AG04449 (cell line): ENCODE data around the gene WDR45B.

ENCODE experiments used
- CTCF ChIA-PET: fragments of 350-600 bp; formaldehyde crosslinking; extraction: SDS; loops from one replicate; lab custom pipeline; 2021; ENCODE audit warnings: antibody characterized with exemption; lab: Yijun Ruan, JAX
- POLR2A ChIA-PET: fragments of 400-600, 350-600 bp; formaldehyde crosslinking; extraction: SDS; loops from one replicate; lab custom pipeline; 2020; ENCODE audit warnings: antibody characterized with exemption, inconsistent platforms; lab: Yijun Ruan, JAX
- DNase-seq: peaks from one replicate; pipeline ENCODE4 v3.0.0-alpha.2; 2010; ENCODE audit warnings: low read depth, low spot score
- H3K4me3 ChIP-seq: 2 replicates; pipeline ENCODE4 v1.5.1; 2011; ENCODE audit warnings: low read depth, mild to moderate bottlenecking, control low read depth, low read length
- CTCF ChIP-seq: IDR thresholded peaks from one replicate; pipeline ENCODE4 v1.5.1; 2011; ENCODE audit warnings: mild to moderate bottlenecking, moderate library complexity, low read length, control low read depth, inconsistent platforms; ENCODE audit not compliant: insufficient read depth; ENCODE audit errors: missing control alignments

Gene WDR45B

GRCh38 chr17:82648742-82649331, 593 bp upstream of the WDR45B start:
- DNase-seq, result no peak
- ChIA-PET CTCF (interaction anchor here (1.4 kb wide), 1 partner anchor 20 kb away, joined by 6 read pairs; no protein-coding TSS in a partner anchor), POLR2A (no interaction called here)
- TF ChIP-seq CTCF, result no peak
- H3K4me3 ChIP-seq, result peak overlapping the region; percentile 68

- CTCF ChIA-PET, result no interaction called here
- no peak for DNase-seq
- peak overlapping the region; percentile 93 for H3K4me3 ChIP-seq
Observed at GRCh38 chr17:82647593-82648164, 565 bp downstream of the WDR45B start.

GRCh38 chr17:82645516-82645915, 2.7 kb downstream of the WDR45B start:
- ChIA-PET POLR2A (no interaction called here), CTCF (no interaction called here)
- no peak overlapping the region for H3K4me3 ChIP-seq
- no peak for TF ChIP-seq CTCF
- no peak for DNase-seq

More at GRCh38 chr17:82647593-82648164, 565 bp downstream of the WDR45B start:
- TF ChIP-seq CTCF, result peak; percentile 9
- POLR2A ChIA-PET, result interaction anchor here (1.0 kb wide), 1 partner anchor 11 kb away, joined by 3 read pairs; no protein-coding TSS in a partner anchor

- no peak for DNase-seq
- no peak for TF ChIP-seq CTCF
- H3K4me3 ChIP-seq, result no peak overlapping the region
- CTCF ChIA-PET, result no interaction called here
- POLR2A ChIA-PET, result no interaction called here
Observed at GRCh38 chr17:82644148-82644547, 4.1 kb downstream of the WDR45B start.

- no peak overlapping the region for H3K4me3 ChIP-seq
- CTCF ChIA-PET, result no interaction called here
- no peak for DNase-seq
- POLR2A ChIA-PET, result no interaction called here
- no peak for TF ChIP-seq CTCF
Observed at GRCh38 chr17:82642022-82642421, 6.2 kb downstream of the WDR45B start.

- TF ChIP-seq CTCF, result no peak
- DNase-seq, result no peak
- no peak overlapping the region for H3K4me3 ChIP-seq
- ChIA-PET CTCF (no interaction called here), POLR2A (no interaction called here)
Observed at GRCh38 chr17:82640036-82640435, 8.2 kb downstream of the WDR45B start.
